Measurements from ENCODE around the gene GPN1.

DNA sequence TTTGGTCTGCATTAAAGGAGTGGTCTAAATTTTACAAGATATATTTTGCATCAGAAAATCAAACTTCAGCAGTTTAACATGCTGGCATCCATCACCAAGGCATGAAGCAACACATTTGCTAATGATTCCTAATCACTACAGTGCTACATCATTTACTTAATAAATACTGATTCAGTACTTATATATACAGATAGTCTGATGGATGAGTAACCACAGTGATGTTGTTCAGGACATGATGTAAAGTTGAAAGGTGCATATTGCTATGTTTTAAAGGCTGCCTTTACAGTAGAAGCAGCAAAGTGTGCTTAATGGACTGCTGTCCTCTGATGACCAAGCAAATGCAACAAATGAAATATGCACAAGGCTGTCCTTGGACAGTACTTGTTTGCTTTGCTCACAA, 23.5 kb downstream of the GPN1 start:
- TF ChIP-seq, protein P1, sequence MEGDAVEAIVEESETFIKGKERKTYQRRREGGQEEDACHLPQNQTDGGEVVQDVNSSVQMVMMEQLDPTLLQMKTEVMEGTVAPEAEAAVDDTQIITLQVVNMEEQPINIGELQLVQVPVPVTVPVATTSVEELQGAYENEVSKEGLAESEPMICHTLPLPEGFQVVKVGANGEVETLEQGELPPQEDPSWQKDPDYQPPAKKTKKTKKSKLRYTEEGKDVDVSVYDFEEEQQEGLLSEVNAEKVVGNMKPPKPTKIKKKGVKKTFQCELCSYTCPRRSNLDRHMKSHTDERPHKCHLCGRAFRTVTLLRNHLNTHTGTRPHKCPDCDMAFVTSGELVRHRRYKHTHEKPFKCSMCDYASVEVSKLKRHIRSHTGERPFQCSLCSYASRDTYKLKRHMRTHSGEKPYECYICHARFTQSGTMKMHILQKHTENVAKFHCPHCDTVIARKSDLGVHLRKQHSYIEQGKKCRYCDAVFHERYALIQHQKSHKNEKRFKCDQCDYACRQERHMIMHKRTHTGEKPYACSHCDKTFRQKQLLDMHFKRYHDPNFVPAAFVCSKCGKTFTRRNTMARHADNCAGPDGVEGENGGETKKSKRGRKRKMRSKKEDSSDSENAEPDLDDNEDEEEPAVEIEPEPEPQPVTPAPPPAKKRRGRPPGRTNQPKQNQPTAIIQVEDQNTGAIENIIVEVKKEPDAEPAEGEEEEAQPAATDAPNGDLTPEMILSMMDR (IDR thresholded peaks at IDR 0.05): no peak
- TF ChIP-seq POLR2AphosphoS5 (IDR thresholded peaks at IDR 0.05; ENCODE audit: low read depth, low read length) (no peak), TCF7L2 (IDR thresholded peaks at IDR 0.05; ENCODE audit: low read depth, low read length) (no peak), SIN3A (IDR thresholded peaks at IDR 0.05; ENCODE audit: borderline replicate concordance, insufficient read depth, low read depth, low read length) (no peak)
- TF ChIP-seq, protein P2, sequence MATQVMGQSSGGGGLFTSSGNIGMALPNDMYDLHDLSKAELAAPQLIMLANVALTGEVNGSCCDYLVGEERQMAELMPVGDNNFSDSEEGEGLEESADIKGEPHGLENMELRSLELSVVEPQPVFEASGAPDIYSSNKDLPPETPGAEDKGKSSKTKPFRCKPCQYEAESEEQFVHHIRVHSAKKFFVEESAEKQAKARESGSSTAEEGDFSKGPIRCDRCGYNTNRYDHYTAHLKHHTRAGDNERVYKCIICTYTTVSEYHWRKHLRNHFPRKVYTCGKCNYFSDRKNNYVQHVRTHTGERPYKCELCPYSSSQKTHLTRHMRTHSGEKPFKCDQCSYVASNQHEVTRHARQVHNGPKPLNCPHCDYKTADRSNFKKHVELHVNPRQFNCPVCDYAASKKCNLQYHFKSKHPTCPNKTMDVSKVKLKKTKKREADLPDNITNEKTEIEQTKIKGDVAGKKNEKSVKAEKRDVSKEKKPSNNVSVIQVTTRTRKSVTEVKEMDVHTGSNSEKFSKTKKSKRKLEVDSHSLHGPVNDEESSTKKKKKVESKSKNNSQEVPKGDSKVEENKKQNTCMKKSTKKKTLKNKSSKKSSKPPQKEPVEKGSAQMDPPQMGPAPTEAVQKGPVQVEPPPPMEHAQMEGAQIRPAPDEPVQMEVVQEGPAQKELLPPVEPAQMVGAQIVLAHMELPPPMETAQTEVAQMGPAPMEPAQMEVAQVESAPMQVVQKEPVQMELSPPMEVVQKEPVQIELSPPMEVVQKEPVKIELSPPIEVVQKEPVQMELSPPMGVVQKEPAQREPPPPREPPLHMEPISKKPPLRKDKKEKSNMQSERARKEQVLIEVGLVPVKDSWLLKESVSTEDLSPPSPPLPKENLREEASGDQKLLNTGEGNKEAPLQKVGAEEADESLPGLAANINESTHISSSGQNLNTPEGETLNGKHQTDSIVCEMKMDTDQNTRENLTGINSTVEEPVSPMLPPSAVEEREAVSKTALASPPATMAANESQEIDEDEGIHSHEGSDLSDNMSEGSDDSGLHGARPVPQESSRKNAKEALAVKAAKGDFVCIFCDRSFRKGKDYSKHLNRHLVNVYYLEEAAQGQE (IDR thresholded peaks at IDR 0.05; ENCODE audit: insufficient read depth in 1 of 2, low read depth in 2 of 2, low read length in 1 of 2): no peak
